GM18508 (cell line): ENCODE measurements around the gene TFE3.

Experiments used
- ATAC-seq: cut with Tn5 transposase; IDR thresholded peaks from one replicate; pipeline ENCODE4 v1.9.1; 2021; ENCODE audit warnings: moderate number of reproducible peaks; ENCODE audit not compliant: insufficient read depth, unreplicated experiment

The TFE3 gene

GRCh38 chrX:49061490-49061889 lies 18.3 kb upstream of the TFE3 start:
- ATAC-seq: no peak

- no peak for ATAC-seq
These were observed 17.8 kb upstream of the TFE3 start for GRCh38 chrX:49060914-49061313.

- no peak for ATAC-seq
These were observed 16.5 kb upstream of the TFE3 start for GRCh38 chrX:49059681-49060085.

- ATAC-seq: no peak
These were observed 16.0 kb upstream of the TFE3 start for GRCh38 chrX:49059201-49059600.

GRCh38 chrX:49058794-49059193 lies 15.6 kb upstream of the TFE3 start, which contains the start of gene CCDC120:
Gene CCDC120, plus strand, starts transcription at chrX:49058999. Its CDS starts 3,043 bp downstream, at chrX:49062042.
- no peak for ATAC-seq

GRCh38 chrX:49054073-49054762 lies 11.1 kb upstream of the TFE3 start:
- no peak for ATAC-seq

- no peak for ATAC-seq
These were observed 10.3 kb upstream of the TFE3 start for GRCh38 chrX:49053223-49054072.

DNA sequence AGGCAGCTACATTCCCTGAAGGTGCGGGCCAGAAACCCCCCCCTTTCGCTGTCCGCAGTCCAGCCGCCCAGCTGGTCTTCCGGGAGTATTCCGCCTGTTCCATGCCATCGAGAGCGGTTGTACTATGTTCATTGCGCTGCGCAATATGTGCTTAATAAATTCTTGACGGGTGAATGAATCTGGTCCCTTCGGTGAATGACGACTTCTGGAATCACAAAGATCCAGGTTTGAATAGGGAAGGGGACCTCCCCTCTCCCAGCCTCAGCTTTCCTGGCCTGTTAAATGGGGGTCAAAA lies 777 bp upstream of the TFE3 start:
- no peak for ATAC-seq

DNA sequence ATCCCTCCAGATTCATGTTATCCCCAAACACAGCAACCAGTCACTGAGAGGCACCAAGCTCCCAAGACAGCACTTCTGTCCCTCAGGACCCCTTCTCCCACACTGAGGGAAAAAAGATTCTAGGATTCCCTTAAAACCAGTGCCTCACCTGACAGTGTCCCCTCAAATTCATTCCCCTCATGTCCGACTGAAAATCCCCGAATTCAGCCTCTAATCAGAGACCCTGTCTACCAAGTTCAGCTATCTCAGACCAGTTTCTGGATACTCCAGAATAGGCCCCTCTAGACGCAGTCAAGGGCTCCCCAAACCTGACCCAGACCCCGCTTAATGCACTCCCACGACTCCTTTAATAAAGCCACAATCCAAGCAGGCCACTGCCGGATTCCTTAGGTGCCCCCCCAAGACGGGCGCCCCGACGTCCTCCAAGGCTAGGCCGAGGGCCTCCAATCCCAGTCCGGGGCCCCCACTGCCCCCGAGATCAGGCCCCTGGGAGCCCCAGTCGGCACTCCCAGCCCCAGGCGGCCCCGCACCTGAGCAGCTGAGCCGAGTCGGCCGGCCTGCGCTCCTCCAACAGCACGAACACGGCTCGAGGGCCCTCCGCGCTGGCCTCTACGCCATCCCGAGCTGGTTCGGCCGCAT lies 457 bp downstream of the TFE3 start:
- ATAC-seq: no peak

DNA sequence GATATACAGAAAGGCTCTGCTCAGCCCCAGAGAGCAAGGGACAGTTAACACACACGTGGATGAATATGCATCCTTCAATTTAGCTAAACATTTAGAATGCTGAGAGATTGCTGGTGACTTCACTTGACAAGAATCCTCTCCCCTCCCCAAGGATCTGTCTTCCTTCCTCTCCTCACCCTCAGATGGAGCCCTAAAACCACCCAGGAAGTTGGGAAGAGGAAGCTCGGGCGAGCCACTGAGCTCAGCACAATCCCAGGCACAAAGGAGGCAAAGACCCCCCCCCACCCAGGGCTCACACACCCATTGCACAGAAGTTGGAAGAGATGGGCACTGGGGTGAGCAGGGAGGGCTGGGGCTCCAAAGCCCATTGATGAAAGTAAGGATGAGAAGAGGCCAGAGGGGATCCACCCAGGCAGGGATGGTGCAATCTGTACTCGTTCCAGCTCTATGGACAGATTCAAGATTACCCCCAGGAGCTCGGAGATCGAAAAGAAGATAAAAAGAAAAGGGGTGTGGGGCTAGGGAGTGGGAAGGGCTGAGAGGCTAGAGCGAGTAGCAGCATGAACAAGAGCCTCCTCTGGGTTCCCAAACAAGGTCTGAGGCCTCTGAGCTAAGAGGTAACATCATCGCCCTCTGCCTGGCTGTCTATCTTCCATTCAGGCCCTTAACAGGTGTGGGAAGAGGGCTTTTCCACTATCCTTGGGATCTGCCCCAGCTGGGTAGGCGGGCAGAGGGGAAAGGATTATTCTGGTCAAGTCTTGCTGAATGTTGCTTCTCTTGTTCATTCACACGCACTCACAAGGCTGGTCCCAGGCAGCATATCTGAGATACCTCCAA lies 1.2 kb downstream of the TFE3 start:
- ATAC-seq: no peak

DNA sequence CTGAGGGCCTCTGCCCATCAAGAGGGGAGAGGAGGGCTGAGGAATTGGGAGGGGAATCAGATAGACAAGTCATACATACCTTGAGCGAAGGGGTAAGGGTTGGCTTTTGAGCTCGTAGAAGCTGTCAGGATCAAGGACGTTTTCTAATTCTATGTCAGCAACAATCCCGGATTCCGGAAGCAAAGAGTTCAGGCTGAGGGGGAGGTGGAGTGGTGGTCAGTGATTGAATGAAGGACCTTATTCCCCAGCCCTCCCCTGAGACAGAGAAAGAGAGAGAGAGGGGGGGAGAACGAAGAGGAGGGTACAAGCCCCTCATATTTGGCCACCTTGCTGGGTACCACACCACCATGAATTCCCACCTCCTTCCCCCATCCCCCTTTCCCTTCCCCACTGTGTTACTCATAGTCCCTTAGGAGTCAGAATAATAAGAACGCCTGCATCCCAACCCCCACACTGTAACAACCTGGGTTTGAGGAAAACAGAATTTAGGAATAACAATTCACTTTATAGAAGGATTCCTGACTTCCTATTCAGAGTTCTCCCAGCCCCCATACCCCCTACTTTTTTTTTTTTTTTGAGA lies 2.7 kb downstream of the TFE3 start:
- no peak for ATAC-seq

DNA sequence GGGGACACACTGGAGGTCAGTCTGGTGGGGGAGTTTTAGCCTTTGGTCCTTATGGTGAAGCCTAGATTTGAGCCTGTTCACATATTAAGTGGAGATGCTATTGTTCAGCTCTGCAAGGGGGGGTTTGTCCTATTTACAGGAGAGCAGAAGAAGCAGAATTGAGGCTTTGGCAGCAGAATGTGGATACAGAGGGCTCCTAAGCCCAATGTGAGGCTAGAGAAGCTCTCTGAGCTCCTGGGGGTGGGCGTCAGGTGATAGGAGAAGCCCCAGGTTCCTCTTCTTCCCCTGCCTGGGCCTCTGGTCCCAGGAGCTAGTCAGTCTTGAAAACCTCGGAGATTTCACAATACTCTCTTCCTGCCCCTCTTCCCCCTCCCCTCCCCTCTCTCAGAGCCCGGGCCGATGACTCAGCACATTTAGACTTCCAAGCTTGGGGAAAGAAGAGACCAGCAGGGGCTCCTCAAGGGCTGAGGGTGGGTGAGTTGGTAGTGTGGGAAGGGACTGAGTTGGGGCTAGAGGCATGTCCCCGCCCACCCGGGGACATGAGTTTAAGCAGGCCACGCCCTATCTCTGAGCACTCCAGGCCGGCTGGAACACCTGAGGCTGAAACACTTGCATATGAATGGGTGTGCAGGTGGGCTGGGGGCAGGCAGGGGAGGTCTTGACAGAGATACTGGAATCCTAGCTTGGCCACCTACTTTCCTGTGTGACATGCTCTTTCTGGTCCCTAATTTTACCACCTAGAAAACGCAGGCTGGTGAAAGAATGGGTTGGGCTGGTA lies 3.4 kb downstream of the TFE3 start:
- ATAC-seq: no peak

- ATAC-seq: no peak
These were observed 5.2 kb downstream of the TFE3 start for GRCh38 chrX:49037883-49038475.

GRCh38 chrX:49030283-49030682 lies 12.9 kb downstream of the TFE3 start:
- ATAC-seq: no peak

DNA sequence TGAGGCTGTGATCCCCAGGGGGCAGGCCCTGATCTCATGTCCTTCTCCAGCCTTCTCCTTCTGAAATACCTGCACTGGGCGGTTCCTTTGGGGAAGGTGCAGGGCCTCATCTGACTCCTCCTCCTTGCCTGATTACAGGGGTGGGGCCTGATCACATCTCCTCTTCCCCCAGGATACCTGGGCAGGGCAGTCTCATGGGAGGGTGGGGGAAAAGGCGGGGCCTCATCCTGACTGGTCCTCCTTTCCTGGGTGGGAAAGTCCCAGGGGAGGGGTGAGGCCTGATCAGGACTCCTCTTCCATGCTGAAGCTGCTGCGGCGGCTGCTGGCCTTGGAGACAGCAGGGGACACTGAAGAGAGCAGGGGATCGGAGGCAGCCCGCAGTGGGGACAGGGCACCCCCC lies 13.3 kb downstream of the TFE3 start:
- ATAC-seq: no peak

DNA sequence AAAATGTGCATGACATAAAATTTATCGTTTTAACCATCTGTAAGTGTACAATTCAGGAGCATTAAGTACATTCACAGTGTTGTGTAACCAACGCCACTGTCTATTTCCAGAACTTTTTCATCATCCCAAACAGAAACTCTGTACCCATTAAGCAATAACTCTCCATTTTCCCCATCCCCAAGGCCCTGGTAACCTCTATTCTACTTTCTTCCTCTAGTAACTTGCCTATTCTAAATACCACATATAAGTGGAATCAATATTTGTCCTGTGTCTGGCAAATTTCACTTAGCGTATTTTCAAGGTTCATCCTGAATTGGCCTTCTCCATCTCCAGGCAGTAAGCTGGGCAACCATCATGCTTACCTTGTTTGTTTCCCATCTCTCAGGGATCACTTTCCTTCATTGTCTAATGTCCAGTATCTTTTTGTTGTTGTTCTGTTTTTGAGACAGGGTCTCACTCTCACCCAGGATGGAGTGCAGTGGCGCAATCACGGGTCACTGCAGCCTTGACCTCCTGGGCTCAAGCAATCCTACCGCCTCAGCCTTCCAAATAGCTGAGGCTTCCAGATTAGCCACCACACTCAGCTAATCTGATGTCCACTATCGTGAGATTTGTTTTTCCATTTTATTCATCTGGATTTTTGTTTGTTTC lies 23.4 kb downstream of the TFE3 start:
- no peak for ATAC-seq

DNA sequence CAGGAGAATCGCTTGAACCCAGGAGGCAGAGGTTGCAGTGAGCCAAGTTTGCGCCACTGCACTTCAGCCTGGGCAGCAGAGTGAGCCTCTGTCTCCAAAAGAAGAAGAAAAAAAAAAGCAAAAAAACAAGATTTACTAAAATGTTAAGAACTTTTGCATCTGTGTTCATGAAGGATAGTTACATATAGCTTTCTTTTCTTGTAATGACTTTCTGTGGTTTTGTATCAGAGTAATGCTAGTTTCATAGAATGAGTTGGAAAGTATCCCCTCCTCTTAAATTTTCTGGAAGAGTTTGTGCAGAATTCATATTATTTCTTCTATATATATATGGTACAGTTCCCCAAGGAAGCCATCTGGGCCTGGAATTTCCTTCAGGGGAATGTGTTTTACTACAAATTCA lies 24.1 kb downstream of the TFE3 start:
- ATAC-seq: no peak

DNA sequence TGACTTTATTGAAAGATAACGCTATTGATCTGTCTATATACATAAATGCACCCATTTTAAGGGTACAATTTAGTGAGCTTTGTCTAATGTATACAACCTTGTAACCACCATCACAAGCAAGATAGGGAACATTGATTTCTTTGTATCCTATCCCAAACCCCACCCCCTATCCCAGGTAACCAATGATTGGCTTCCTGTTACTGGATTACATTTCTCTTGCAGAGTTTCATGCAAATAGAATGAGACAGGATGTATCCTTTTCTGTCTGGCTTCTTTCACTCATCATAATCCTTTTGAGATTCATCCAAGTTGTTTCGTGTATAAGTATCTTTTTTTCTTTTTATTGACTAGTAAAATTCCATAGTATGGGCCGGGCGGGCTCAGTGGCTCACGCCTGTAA lies 39.5 kb downstream of the TFE3 start:
- no peak for ATAC-seq
